ENCODE data around the gene SLC1A5.

Gene SLC1A5

DNA sequence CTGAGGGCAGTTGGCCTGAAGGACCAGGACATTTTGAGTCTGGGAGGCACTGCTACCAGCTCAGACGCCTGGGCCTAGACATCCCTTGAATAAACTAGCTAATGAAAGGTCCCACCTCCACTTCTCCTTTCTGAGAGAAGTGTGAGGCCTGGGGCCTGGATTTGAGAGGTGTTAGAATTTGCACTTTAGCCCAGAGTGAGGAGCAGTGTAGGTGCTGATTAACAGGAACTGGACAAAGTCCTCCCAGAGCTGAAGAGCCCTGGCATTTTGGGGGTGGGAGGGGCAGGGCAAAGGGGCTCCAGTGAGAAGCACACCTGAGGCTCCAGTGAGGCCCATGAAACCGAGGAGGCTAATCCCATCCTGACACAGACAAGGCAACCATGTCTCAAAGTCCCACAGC, 15.2 kb upstream of the SLC1A5 start:
- DNase-seq (ENCODE audit: low read depth) = no peak
- no peak overlapping the region for H3K4me3 ChIP-seq (ENCODE audit: control insufficient read depth, low read depth, low read length)
- TF ChIP-seq, protein P1, sequence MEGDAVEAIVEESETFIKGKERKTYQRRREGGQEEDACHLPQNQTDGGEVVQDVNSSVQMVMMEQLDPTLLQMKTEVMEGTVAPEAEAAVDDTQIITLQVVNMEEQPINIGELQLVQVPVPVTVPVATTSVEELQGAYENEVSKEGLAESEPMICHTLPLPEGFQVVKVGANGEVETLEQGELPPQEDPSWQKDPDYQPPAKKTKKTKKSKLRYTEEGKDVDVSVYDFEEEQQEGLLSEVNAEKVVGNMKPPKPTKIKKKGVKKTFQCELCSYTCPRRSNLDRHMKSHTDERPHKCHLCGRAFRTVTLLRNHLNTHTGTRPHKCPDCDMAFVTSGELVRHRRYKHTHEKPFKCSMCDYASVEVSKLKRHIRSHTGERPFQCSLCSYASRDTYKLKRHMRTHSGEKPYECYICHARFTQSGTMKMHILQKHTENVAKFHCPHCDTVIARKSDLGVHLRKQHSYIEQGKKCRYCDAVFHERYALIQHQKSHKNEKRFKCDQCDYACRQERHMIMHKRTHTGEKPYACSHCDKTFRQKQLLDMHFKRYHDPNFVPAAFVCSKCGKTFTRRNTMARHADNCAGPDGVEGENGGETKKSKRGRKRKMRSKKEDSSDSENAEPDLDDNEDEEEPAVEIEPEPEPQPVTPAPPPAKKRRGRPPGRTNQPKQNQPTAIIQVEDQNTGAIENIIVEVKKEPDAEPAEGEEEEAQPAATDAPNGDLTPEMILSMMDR (IDR thresholded peaks at IDR 0.05; ENCODE audit: control insufficient read depth, insufficient read depth, low read depth, low read length, missing control alignments) = no peak

DNA sequence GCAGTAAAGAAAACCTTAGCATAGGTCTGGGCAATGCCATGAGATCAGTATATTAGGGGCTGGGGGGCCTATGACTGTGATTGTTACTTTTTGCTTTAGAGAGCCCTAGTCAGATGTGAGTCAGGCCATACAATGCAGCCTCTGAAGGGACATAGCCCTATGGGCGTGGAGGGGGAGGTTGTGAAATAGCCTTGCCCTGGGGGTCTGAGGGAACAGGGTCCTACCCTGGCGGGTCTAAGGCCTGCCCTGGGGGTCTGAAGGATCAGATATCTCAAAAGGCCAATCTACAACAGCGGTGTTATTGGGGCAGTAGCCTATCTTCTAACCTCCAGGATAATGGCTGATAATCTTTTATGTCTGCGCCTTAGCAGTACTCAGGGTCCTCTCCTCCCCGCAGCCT, 13.8 kb upstream of the SLC1A5 start:
- DNase-seq (ENCODE audit: low read depth) = no peak
- TF ChIP-seq, protein P1 (IDR thresholded peaks at IDR 0.05; ENCODE audit: control insufficient read depth, insufficient read depth, low read depth, low read length, missing control alignments) = no peak
- no peak overlapping the region for H3K4me3 ChIP-seq (ENCODE audit: control insufficient read depth, low read depth, low read length)

DNA sequence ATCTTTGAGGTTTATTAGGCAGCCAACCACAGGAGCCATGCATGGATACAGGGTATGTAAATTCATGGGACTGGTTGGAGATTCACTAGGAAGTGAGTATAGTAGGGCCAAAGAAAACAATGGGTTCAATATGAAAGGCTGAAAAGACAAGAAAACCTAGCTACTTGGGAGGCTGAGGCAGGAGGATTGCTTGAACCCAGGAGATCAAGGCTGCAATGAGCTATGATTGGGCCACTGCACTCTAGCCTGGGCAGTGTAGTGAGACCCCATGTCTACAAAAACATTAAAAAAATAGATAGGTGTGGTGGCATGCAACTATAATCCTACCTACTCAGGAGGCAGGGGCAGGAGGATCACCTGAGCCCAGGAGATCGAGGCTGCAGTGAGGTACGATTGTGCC, 10.3 kb upstream of the SLC1A5 start:
- TF ChIP-seq, protein P1 (IDR thresholded peaks at IDR 0.05; ENCODE audit: control insufficient read depth, insufficient read depth, low read depth, low read length, missing control alignments) = no peak
- H3K4me3 ChIP-seq (ENCODE audit: control insufficient read depth, low read depth, low read length) = no peak overlapping the region
- no peak for DNase-seq (ENCODE audit: low read depth)

DNA sequence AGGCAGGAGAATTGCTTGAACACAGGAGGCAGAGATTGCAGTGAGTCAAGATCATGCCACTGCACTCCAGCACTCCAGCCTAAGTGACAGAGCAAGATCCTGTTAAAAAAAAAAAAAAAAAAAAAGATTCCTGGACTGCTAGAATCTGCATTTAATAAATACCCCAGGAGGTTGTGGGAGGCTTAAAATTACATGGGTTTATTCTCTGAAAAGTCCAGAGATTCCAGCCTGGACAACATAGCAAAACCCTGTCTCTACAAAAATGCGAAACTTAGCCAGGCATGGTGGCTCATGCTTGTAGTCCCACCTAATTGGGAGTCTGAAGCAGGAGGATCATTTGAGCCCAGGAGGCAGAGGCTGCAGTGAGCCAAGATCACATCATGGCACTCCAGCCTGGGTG, 9.5 kb upstream of the SLC1A5 start:
- TF ChIP-seq, protein P1 (IDR thresholded peaks at IDR 0.05; ENCODE audit: control insufficient read depth, insufficient read depth, low read depth, low read length, missing control alignments) = no peak
- H3K4me3 ChIP-seq (ENCODE audit: control insufficient read depth, low read depth, low read length) = no peak overlapping the region
- DNase-seq (ENCODE audit: low read depth) = no peak

DNA sequence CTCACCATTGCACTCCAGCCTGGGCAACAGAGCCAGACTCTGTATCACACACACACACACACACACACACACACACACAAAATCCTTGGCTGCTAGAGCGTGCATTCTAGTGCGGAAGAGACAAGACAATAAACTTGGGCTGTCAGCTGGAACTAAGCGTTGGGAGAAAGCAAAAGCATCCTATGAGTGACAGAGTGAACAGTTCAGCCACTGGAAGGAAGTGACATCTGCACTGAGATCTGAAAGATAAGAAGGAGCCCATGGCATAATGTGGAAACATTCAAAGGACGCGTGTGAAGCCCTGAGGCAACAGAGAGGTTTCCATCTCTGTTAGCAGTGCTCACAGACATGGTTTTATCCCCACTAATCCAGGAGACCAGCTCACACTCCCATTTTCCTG, 3.5 kb upstream of the SLC1A5 start:
- TF ChIP-seq, protein P1 (IDR thresholded peaks at IDR 0.05; ENCODE audit: control insufficient read depth, insufficient read depth, low read depth, low read length, missing control alignments) = no peak
- H3K4me3 ChIP-seq (ENCODE audit: control insufficient read depth, low read depth, low read length) = no peak overlapping the region
- DNase-seq (ENCODE audit: low read depth) = no peak

DNA sequence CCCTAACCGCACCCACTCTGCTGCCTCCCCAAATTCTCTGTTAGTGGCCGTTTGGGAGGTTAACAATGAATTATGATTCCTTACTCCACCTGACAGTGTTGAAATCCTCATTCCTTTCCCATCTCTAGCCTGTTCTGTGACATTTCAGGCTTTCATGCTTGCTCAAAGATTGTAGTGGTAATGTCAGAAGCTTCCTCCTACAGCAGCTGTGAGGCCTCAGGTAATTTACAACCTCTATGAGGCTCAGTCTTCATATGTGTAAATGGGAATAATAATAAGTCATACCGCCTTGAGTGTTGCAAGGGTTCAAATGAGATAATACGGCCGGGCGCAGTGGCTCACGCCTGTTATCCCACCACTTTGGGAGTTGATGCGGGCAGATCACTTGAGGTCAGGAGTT, 977 bp upstream of the SLC1A5 start:
- DNase-seq (ENCODE audit: low read depth) = no peak
- TF ChIP-seq, protein P1 (IDR thresholded peaks at IDR 0.05; ENCODE audit: control insufficient read depth, insufficient read depth, low read depth, low read length, missing control alignments) = no peak

DNA sequence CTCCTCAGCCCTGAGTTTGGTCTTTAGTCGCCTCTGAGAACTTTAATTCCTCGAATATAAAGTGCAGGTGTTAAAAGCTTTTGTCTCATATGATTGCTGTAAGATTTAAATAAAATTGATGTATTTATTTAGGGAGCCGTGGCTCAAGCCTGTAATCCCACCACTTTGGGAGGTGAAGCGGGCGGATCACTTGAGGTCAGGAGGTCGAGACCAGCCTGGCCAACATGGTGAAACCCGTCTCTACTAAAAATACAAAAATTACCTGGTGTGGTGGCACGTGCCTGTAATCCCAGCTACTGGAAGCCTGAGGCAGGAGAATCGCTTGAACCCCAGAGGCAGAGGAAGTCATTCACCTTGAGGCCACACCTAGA, 559 bp upstream of the SLC1A5 start:
- DNase-seq (ENCODE audit: low read depth) = no peak
- H3K4me3 ChIP-seq (ENCODE audit: control insufficient read depth, low read depth, low read length) = no peak overlapping the region
- TF ChIP-seq, protein P1 (IDR thresholded peaks at IDR 0.05; ENCODE audit: control insufficient read depth, insufficient read depth, low read depth, low read length, missing control alignments) = no peak

More for the DNA sequence above, 977 bp upstream of the SLC1A5 start:
- no peak overlapping the region for H3K4me3 ChIP-seq (ENCODE audit: control insufficient read depth, low read depth, low read length)
